ENCODE measurements around the gene TSR3.

Gene TSR3

DNA sequence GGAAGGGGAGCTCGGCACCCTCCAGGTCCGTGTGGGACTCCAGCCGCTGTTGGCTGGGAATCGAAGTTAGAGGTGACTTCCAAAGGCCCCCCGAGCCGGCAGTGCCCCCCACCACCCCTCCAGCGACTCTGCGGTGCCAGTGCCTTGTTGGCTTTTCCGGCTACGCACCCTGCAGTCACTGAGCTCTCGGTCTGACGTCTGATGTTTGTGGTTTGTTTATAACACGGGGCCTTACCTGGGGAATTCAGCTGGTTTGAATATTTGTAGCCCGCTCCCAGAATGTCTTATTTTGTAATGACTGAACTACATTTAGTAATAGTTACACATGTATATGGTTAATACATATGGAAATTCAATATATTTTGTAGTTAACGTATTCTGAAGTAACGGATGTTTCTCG is 25.3 kb downstream of the TSR3 start:
- DNase-seq (ENCODE audit: low read depth in 4 of 4, low spot score in 1 of 4), result no peak

GRCh38 chr16:1325673-1326371 is 25.9 kb downstream of the TSR3 start:
- no peak for DNase-seq (ENCODE audit: low read depth in 4 of 4, low spot score in 1 of 4)

GRCh38 chr16:1325261-1325660 is 26.4 kb downstream of the TSR3 start:
- no peak for DNase-seq (ENCODE audit: low read depth in 4 of 4, low spot score in 1 of 4)

DNA sequence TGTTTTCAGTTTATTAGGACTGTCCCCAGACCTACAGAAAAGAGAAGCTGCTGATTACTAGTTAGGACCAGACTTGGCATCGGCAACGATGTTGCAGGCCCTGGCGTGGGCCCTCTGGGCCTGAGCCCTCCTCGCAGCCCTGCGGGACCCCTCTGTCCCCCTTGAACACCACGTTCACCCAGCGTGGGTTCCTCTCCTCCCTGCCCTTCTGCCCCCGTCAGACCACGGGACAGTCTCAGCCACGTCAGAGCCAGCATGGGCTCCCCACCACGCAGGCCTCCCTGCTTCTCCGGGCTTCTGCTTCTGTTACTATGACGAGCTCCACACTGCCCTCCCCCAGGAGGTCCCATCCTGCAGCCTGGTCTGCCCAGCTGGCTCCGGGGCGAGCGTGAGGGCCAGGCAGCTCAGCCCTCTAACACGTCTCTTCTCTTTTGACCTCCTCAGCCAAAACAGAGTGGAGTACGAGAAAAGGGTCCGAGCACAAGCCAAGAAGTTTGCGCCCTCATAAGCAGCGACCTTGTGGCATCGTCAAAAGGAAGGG is 27.3 kb downstream of the TSR3 start:
- no peak for DNase-seq (ENCODE audit: low read depth in 4 of 4, low spot score in 1 of 4)

GRCh38 chr16:1323296-1324239 is 28.1 kb downstream of the TSR3 start:
- DNase-seq (ENCODE audit: low read depth in 4 of 4, low spot score in 1 of 4), result no peak

DNA sequence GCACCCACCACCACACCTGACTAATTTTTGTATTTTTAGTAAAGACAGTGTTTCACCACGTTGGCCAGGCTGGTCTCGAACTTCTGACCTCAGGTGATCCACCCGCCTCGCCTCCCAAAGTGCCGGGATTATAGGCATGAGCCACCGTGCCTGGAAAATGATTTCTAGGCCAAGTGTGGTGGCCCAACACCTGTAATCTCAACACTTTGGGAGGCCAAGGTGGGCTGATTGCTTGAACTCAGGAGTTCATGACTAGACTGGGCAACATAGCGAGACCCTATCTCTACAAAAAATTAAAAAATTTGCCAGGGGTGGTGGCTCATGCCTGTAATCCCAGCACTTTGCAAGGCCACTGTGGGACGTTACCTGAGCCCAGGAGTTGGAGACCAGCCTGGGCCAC is 29.3 kb downstream of the TSR3 start:
- DNase-seq (ENCODE audit: low read depth in 4 of 4, low spot score in 1 of 4), result no peak

DNA sequence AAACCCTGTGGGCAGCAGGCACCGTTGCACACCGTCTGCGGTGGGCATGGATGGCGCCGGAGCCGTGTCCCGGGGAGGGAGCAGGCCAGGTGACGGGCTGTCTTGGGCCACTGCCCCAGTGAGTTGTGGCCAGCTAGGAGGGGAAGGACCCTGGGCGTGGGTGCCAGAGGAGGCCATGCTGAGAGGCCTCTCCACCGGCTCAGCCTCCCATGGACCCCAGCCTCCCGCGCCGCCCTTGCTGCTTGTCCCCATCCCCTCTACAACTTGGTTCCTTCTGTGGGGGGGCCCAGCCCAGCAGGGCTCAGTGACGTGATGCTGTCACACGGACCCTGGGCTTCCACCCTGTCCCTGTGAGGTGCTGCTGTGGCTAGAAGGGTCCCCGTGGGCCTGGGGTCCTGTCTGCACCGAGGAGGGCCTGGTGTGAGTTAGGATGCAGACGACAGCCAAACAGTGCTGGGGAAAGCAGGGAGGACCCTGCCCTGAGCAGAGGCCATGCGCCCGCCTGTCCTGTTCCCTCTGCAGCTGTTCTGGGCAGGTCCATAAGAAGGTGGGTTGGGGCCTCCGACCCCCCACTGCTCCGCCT is 30.9 kb downstream of the TSR3 start:
- DNase-seq (ENCODE audit: low read depth in 4 of 4, low spot score in 1 of 4), result no peak

GRCh38 chr16:1320097-1320496 is 31.6 kb downstream of the TSR3 start:
- DNase-seq (ENCODE audit: low read depth in 4 of 4, low spot score in 1 of 4), result no peak

DNA sequence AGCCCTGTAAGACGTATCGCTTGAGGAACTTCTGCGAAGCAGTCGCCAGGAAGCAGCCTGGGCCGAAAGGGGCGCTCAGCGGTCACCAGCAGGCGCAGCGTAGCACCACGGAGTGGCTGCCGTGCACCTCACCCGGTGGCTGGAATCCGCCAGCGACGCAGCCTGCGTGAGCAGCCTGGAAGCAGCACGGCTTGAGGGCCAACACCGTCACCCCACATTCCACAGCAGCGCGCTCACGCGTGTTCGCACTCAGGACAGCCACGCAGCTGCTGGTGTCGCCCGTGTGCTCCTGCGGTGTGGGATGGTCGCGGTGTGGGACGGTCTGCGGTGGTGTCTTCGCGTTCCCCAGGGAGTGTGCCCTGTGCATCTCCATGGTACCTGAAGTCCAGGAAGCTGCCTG is 32.6 kb downstream of the TSR3 start:
- no peak for DNase-seq (ENCODE audit: low read depth in 4 of 4, low spot score in 1 of 4)

- DNase-seq (ENCODE audit: low read depth in 4 of 4, low spot score in 1 of 4), result no peak
Measured at GRCh38 chr16:1318268-1318545, 33.5 kb downstream of the TSR3 start.

GRCh38 chr16:1317479-1318267 is 34.0 kb downstream of the TSR3 start:
- no peak for DNase-seq (ENCODE audit: low read depth in 4 of 4, low spot score in 1 of 4)

- no peak for DNase-seq (ENCODE audit: low read depth in 4 of 4, low spot score in 1 of 4)
Measured at GRCh38 chr16:1316033-1316405, 35.7 kb downstream of the TSR3 start.

GRCh38 chr16:1315081-1316032 is 36.3 kb downstream of the TSR3 start:
- DNase-seq (ENCODE audit: low read depth in 4 of 4, low spot score in 1 of 4), result no peak

DNA sequence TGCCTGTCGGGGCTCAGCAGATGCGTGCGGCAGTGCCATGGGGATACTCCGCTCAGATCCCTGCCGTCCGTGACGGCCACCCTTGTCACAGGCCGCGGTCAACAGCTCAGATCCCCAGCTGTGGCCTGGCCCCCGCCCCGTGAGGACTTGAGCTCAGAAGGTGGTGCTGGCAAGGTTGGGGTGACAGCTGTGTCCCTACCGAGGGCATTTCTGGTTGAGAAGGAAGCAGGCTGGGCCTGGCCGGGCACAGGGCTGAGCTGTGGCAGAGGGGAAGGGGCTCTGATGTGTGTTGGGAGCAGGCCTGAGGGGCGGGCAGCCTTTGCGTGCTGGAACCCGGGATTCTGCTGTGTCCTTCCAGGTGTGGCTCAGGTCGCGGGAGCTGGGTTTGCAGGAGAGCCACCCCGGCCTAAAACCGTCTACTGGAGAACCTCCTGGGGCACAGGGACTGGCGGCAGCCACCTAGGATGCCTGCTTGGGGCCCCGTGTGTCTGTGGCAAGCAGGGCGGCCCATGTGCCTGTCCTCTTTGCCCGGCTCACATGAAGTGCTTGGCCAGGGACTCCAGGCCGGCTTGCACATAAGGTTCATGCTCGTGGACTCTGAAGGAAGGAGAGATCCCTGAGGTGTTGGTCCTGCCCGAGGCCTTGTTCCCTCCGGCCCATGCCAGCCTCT is 37.1 kb downstream of the TSR3 start:
- DNase-seq (ENCODE audit: low read depth in 4 of 4, low spot score in 1 of 4), result no peak

DNA sequence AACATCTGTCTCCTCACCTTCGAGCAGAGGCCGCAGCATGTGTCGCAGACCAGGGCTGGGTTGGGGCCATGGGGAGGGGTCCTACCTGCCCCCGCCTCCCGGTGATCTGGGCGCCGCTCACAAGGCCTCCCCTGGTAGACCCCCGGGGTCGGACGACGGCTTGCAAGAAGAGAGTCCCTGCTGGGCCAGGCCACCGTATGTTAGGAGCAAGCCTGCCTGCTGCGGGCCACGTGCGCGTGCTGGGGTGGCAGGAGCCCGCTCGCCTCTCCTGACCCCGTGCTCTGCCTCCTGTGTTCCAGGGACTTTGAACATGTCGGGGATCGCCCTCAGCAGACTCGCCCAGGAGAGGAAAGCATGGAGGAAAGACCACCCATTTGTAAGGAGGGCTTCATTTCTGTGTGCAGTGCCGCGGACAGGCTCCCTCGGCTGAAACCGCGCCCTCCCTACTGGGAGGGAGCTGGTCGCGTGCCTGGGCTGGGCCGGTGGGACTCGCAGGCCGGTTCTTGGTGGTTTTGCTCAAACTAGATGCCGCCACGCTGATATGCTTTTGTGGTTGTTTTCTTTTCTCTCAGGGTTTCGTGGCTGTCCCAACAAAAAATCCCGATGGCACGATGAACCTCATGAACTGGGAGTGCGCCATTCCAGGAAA is 37.8 kb downstream of the TSR3 start:
- DNase-seq (ENCODE audit: low read depth in 4 of 4, low spot score in 1 of 4), result no peak

DNA sequence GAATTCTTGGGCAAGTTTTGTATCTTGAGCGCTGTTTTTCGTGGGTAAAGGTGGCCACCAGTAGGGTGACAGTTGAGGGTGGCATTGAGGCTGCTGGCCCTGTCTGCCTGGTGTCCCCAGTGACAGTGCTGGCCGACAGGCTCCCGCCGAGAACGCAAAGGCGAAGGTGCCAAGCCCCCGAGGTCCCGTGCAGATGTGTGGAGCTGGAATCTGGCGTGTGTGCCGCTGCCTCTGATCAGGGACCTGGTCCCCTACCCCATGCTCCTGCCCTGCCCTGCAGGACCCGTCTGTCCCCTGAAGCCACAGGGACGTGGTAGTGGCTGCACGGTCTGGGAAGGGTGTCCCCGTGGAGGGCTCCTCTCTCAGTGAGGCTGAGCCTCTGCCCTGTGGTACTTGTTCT is 38.8 kb downstream of the TSR3 start:
- DNase-seq (ENCODE audit: low read depth in 4 of 4, low spot score in 1 of 4), result no peak

DNA sequence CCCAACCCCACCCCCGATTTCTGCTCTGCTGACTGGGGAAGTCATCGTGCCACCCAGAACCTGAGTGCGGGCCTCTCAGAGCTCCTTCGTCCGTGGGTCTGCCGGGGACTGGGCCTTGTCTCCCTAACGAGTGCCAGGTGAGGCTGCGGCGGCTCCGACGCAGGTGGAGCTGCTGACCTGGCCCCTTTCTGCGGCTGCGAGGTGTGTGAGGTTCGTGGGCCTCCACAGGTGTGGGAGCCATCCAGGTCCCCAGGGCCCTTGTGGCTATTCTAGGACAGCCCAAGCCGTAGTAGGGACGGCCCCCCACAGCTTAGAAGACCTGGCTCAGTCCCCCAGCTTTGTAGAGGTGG is 39.2 kb downstream of the TSR3 start:
- no peak for DNase-seq (ENCODE audit: low read depth in 4 of 4, low spot score in 1 of 4)

DNA sequence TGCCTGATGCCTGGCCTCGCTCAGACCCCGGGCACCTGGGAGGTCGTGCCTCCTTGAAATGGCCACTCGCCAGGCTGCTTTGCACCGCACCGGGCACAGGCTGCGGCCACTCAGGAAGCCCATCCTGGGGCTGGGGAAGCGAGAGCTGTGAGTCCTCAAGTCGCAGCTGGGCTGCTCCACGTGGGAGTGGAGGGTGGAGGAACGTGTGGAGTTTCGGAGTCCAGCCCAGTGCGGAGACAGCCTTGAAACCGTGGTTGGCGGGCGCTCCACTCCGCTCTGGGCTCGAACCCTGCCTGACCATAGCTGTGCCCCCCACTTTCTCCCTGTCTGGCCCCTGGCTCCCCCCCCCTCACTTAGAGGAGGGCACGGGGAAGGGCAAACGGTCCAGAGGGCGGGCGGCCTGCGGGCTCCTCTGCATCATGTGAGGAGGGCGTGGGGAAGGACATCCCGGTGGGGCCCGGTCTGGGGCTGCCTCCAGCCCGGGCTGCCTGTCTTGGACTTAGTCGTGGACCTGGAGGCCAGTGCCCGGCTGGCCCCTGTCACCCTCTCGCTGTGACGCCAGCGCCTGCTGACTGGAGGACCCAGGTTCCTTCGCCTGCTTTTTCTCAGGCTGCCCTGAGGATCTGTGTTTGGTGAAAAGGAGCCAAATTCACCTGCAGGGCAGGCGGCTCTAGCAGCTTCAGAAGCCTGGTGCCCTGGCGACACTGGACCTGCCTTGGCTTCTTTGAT is 39.8 kb downstream of the TSR3 start:
- no peak for DNase-seq (ENCODE audit: low read depth in 4 of 4, low spot score in 1 of 4)

Measured in stimulated activated CD4-positive, alpha-beta T cell treated with anti-CD3 and anti-CD28 coated beads, Interleukin-1b, Interleukin-23, amount 100 ng/mL, for 24 hours (primary cell).